Measurements from ENCODE around the gene SNTA1.
A peak's percentile ranks its signal among the peaks of the same experiment; 100 is the strongest.
"Not testable (repeated sequence)": the region's sequence is repeated elsewhere in the genome, so short reads cannot be mapped to it uniquely, and the experiment has no call there.

Gene SNTA1

DNA sequence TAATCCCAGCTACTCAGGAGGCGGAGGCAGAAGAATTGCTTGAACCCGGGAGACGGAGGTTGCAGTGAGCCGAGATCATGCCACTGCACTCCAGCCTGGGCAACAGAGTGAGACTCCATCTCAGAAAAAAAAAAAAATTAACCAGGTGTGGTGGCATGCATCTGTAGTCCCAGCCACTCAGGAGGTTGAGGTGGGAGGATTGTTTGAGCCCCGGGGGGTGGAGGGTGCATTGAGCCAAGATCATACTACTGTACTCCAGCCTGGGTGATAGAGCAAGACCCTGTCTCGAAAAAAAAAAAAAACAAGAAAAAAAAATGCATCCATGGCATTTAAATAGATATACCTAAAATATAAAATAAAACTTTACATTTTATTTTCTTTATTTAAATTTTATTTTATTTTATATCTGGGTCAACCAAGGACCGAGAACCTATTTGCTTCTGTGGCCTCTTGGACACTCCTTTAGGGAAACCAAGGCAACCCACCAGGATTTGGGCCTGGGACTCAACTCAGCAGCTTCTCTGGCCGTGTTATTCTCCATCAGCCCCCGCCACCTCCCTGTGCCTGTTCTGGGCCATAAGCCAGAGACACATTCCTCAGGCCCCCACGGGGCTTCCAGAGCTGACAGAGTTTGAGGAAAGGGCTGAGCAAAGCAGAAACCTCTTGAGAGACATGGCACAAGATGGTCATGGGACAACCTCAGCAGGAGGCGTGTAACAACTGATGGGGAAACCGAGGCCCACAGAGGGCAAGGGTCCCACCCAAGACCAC is 6.2 kb downstream of the SNTA1 start:
- no peaks in the 10 kb centered on the region for H3K36me3 ChIP-seq (ENCODE audit: control insufficient read depth, insufficient read depth, low read length)
- peaks cover 8% of the 10 kb centered on the region for H3K4me1 ChIP-seq (ENCODE audit: control insufficient read depth, insufficient read depth, low read length)
- no peak overlapping the region for H3K9ac ChIP-seq (ENCODE audit: low read length)
- H3K4me3 ChIP-seq (ENCODE audit: low read length), result no peak overlapping the region
- no peaks in the 10 kb centered on the region for H3K9me3 ChIP-seq (ENCODE audit: control insufficient read depth, low read length)
- no peaks in the 10 kb centered on the region for H3K27me3 ChIP-seq (ENCODE audit: control insufficient read depth, insufficient read depth, low read length)

DNA sequence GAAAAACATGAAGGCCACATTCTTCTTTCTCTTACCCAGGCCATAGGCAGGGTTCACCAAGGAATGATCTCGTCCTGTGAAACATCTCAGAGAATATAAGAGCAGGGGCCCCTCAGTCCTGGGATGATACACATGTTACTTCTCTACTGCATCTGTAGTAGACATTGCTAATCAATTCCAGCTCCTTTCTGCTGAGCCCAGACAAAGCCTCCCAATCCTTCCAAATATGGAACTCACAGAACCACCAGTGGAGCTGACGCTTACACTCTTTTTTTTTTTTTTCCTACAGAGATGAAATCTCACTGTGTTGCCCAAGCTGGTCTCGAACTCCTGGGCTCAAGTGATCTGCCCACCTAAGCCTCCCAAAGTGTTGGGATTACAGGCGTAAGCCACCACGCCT is 9.1 kb downstream of the SNTA1 start:
- no peak overlapping the region for H3K4me3 ChIP-seq (ENCODE audit: low read length)
- H3K4me1 ChIP-seq (ENCODE audit: control insufficient read depth, insufficient read depth, low read length), result peaks cover 5% of the 10 kb centered on the region
- H3K36me3 ChIP-seq (ENCODE audit: control insufficient read depth, insufficient read depth, low read length), result no peaks in the 10 kb centered on the region
- H3K9ac ChIP-seq (ENCODE audit: low read length), result no peak overlapping the region
- no peaks in the 10 kb centered on the region for H3K9me3 ChIP-seq (ENCODE audit: control insufficient read depth, low read length)
- H3K27me3 ChIP-seq (ENCODE audit: control insufficient read depth, insufficient read depth, low read length), result no peaks in the 10 kb centered on the region

DNA sequence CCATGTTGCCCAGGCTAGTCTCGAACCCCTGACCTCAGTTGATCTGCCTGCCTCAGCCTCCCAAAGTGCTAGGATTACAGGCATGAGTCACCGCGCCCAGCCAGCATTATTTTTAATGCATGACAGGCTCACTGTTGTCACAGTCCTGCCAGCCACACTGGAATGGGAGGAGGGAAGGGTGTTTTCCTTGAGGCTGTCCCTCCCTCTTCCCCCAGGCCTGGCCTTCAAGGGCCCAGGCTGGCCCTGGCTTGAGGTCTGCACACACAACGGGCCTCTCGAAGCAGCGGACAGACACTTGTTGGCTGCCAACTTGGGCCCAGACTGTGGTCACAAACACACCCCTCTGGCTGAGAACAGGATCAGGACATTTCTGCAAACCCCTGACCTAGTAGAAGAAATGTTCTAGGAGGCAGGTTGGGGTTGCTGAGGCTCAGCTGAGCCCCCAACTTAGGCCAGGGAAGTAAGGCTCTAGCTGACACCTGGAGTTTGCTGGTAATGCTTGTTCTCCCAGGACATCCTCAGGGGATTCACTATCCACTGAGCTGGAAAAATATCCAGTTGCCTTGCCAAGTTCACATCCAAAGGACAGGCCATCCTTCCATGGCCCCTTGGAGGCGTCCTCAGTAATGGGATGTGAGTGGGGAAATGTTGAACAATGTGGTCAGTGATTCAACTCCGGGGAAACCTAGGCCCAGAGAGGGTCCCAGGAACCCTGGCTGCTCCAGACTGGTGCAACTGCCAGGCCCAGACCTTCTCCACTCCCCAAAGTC is 9.9 kb downstream of the SNTA1 start:
- H3K4me1 ChIP-seq (ENCODE audit: control insufficient read depth, insufficient read depth, low read length), result peaks cover 5% of the 10 kb centered on the region
- H3K36me3 ChIP-seq (ENCODE audit: control insufficient read depth, insufficient read depth, low read length), result no peaks in the 10 kb centered on the region
- no peak overlapping the region for H3K4me3 ChIP-seq (ENCODE audit: low read length)
- H3K9ac ChIP-seq (ENCODE audit: low read length), result no peak overlapping the region
- no peaks in the 10 kb centered on the region for H3K9me3 ChIP-seq (ENCODE audit: control insufficient read depth, low read length)
- no peaks in the 10 kb centered on the region for H3K27me3 ChIP-seq (ENCODE audit: control insufficient read depth, insufficient read depth, low read length)

DNA sequence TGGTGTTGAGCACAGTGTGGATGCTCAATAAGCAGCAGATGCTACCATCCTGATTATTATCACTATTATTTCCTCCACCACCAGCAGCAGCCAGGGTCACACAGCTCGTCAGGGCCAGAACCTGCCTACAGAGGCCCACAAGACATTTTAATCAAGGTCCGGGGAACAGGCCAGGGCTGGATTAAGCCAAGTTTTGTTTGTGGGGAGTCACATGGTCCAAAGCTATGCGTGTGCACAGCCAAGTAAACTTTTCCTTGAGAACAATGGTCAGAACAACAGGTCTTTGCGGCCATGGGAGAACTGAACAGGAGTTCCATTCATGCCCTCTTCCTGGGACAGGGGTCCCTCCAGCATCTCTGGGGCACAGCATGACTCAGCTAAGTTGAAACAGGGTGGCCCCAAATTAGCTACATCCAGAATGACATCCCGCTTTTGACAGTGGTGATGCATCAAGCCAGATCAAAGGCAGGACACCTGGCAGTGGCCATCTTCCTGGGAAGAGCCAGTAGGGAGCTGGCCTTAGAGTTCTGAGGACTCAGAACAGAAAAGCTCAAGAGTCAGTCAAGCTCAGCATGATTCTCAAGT is 11.7 kb downstream of the SNTA1 start:
- Histone ChIP-seq H3K27me3 (ENCODE audit: control insufficient read depth, insufficient read depth, low read length) (no peaks in the 10 kb centered on the region), H3K9ac (ENCODE audit: low read length) (no peak overlapping the region), H3K9me3 (ENCODE audit: control insufficient read depth, low read length) (no peaks in the 10 kb centered on the region), H3K4me3 (ENCODE audit: low read length) (no peak overlapping the region), H3K4me1 (ENCODE audit: control insufficient read depth, insufficient read depth, low read length) (peaks cover 5% of the 10 kb centered on the region), H3K36me3 (ENCODE audit: control insufficient read depth, insufficient read depth, low read length) (no peaks in the 10 kb centered on the region)

DNA sequence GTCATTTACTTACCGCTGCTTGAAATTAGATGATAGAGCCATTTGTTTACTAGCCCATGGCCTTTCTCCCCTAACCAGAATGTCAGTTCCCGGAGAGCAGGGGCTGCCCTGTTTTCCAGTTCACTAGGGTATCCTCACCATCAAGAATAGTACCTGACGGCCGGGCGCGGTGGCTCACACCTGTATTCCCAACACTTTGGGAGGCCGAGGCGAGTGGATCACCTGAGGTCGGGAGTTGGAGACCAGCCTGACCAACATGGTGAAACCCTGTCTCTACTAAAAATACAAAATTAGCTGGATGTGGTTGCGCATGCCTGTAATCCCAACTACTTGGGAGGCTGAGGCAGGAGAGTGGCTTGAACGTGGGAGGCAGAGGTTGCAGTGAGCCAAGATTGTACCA is 19.7 kb downstream of the SNTA1 start:
- Histone ChIP-seq H3K9ac (ENCODE audit: low read length) (peak overlapping the region; percentile 47), H3K4me3 (ENCODE audit: low read length) (peak overlapping the region; percentile 26), H3K4me1 (ENCODE audit: control insufficient read depth, insufficient read depth, low read length) (peaks cover 16% of the 10 kb centered on the region)
- not testable (repeated sequence) for H3K9me3 ChIP-seq (ENCODE audit: control insufficient read depth, low read length); H3K27me3 ChIP-seq (ENCODE audit: control insufficient read depth, insufficient read depth, low read length); H3K36me3 ChIP-seq (ENCODE audit: control insufficient read depth, insufficient read depth, low read length)

DNA sequence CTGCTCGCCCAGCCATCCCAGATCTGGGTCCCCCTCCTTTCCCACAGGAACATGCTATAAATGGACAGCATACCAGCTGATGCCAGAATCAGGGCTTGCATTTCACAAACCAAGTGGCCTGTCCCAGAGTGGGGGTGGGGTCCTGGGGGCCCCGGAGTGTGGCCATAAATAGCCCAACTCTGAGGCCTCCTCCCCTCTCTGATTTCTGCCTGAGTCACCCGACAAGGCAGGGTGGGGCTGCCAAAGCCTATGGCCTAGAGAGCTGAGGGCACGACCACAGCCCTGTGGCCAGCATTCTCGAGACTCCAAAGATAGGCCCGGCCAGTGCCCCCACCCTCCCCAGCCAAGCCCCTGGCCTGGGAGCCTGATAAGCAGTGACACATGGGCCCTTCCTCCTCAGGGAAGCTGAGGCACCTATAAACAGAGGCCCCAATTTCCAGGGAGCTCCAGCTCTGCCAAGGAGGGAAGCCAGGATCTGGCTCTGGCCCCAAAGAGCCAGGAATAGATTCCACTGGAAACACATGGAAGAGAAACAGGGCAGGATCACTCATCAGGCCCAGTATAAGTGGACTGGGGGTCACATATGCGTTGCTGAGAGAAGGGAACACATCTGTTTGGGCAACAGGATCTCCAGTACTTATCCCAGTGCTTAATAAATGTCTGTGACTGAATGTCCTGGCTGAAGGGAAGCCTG is 20.3 kb downstream of the SNTA1 start:
- H3K4me3 ChIP-seq (ENCODE audit: low read length), result peak overlapping the region; percentile 26
- H3K4me1 ChIP-seq (ENCODE audit: control insufficient read depth, insufficient read depth, low read length), result peaks cover 16% of the 10 kb centered on the region

DNA sequence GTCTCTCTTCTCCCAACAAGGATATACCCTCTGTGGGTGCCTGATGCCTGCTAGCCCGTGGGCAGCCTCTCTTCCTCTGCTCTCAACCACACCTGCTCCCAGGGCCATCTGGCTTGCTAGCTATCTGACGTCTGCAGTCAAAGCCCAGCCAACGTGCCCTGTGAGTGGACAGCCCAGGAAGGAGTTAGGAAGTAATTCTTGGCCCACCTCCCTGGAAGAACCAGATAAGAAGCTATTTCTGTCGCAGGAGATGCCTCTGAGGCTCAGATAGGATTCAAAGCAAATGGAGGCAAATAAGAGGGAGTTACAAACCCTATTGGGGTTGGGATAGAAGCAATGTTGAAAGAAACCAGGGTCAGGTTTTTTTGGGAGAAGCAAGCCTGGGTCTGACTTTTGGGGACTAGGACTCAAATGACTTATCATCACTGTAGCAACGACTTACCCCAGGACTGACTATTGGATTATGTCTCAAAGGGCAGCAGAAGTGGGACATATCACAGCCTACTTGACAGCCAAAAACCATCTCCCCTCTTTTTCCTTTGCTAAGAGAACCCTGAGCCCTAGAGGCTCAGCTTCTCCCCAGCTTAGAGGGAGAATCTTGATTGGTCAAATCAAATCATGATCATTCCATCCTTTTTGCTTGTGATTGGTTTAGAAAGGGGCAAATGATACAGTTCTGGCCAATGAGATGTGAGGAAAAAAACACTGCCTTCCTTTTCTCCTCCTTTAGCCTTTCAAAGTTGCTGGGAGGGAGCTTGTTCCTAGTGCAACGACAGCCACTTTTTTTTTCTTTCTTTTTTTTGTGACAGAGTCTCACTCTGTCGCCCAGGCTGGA is 24.2 kb downstream of the SNTA1 start:
- H3K4me1 ChIP-seq (ENCODE audit: control insufficient read depth, insufficient read depth, low read length), result peaks cover 16% of the 10 kb centered on the region
- no peaks in the 10 kb centered on the region for H3K9me3 ChIP-seq (ENCODE audit: control insufficient read depth, low read length)
- H3K9ac ChIP-seq (ENCODE audit: low read length), result no peak overlapping the region
- H3K27me3 ChIP-seq (ENCODE audit: control insufficient read depth, insufficient read depth, low read length), result no peaks in the 10 kb centered on the region
- H3K4me3 ChIP-seq (ENCODE audit: low read length), result no peak overlapping the region
- H3K36me3 ChIP-seq (ENCODE audit: control insufficient read depth, insufficient read depth, low read length), result no peaks in the 10 kb centered on the region

More for the DNA sequence above, 20.3 kb downstream of the SNTA1 start:
- no peaks in the 10 kb centered on the region for H3K36me3 ChIP-seq (ENCODE audit: control insufficient read depth, insufficient read depth, low read length)
- no peaks in the 10 kb centered on the region for H3K27me3 ChIP-seq (ENCODE audit: control insufficient read depth, insufficient read depth, low read length)
- H3K9me3 ChIP-seq (ENCODE audit: control insufficient read depth, low read length), result no peaks in the 10 kb centered on the region
- H3K9ac ChIP-seq (ENCODE audit: low read length), result peak overlapping the region; percentile 52

DNA sequence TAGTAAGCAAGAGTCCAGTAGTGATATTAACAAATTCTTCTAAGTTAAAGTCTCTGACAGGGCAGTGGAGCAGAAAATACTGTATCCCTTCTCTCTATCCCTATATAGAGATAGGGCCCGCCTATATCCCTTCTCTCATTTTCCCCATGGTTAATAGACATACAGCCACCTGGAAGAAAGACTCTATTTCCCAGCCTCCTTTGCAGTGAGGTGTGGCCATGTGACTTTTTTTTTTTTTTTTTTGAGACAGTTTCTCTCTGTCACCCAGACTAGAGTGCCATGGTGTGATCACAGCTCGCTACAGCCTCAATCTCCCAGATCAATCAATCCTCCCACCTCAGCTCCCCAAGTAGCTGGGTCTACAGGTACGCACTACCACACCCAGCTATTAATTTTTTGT is 25.5 kb downstream of the SNTA1 start:
- Histone ChIP-seq H3K4me3 (ENCODE audit: low read length) (no peak overlapping the region), H3K9ac (ENCODE audit: low read length) (no peak overlapping the region), H3K9me3 (ENCODE audit: control insufficient read depth, low read length) (no peaks in the 10 kb centered on the region), H3K4me1 (ENCODE audit: control insufficient read depth, insufficient read depth, low read length) (peaks cover 4% of the 10 kb centered on the region), H3K27me3 (ENCODE audit: control insufficient read depth, insufficient read depth, low read length) (no peaks in the 10 kb centered on the region), H3K36me3 (ENCODE audit: control insufficient read depth, insufficient read depth, low read length) (no peaks in the 10 kb centered on the region)

DNA sequence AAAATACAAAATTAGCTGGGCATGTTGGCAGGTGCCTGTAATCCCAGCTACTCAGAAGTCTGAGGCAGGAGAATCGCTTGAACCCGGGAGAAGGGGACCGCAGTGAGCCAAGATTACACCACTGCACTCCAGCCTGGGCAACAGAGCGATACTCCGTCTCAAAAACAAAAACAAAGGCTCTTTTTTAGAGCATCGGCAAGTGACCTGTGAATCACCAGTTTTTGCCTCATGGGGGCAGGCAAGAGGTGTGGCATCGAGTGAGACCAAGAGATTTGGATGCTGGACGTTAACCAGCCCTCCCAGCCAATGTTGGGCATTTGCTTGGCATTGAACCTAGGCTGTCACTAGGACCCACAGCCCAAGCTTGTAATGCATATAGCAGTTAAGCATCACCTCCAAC is 27.6 kb downstream of the SNTA1 start:
- no peak overlapping the region for H3K9ac ChIP-seq (ENCODE audit: low read length)
- H3K27me3 ChIP-seq (ENCODE audit: control insufficient read depth, insufficient read depth, low read length), result no peaks in the 10 kb centered on the region
- peaks cover 4% of the 10 kb centered on the region for H3K36me3 ChIP-seq (ENCODE audit: control insufficient read depth, insufficient read depth, low read length)
- no peak overlapping the region for H3K4me3 ChIP-seq (ENCODE audit: low read length)
- no peaks in the 10 kb centered on the region for H3K9me3 ChIP-seq (ENCODE audit: control insufficient read depth, low read length)
- H3K4me1 ChIP-seq (ENCODE audit: control insufficient read depth, insufficient read depth, low read length), result no peaks in the 10 kb centered on the region

DNA sequence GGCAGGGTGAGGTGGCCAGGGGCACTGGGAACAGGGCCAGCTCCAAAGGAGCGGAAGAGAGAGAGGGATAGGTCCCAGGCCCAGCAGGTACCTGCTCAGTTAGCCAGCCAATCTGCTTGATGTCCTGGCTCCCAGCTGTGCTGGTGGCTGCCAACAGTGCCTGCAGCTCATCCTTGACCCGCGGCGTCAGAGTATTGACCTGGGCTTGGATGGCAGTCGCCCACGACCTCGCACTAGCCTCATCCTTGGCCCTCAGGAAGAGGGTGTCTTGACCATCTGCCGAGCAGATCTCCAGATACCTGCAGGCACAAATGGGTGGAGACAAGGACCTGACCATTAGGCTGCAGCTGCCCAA is 31.1 kb downstream of the SNTA1 start:
- H3K9me3 ChIP-seq (ENCODE audit: control insufficient read depth, low read length), result no peaks in the 10 kb centered on the region
- no peak overlapping the region for H3K9ac ChIP-seq (ENCODE audit: low read length)

DNA sequence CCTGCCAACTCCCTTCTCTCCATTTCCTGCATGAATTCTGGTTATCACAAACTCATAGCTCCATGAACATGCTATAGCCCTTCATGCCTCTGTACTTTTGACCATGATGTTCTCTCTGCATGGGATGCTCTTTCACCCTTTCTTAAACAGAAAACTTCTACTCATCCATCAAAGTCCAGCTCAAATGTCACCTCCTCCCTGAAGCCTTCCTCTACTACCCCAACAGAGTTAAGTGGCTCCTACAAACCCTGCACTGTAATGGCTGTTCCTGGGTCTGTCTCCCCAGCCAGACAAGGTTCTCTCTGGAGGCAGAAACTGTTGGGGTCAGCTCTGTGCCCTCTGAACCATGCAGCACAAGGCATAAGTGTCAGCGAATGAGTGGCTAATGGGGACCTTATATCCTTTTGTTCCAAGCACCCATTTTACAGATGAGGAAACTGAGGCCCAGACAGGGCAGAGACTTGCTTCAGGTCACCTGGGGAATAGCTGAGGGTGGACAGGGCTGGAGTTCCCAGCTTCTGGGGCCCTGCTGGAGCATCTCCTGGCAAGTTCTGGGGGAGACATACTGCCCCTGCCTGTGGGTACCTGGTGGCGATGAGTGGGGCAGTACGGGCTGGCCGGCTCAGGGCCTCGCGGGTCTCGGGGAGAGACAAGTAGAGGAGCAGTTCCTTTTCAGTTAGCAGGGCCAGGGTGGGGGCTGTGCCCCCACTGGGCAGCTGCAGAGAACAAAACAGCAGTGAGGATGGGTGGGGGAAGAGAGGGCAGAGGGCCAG is 31.7 kb downstream of the SNTA1 start:
- H3K4me3 ChIP-seq (ENCODE audit: low read length), result no peak overlapping the region
- H3K27me3 ChIP-seq (ENCODE audit: control insufficient read depth, insufficient read depth, low read length), result no peaks in the 10 kb centered on the region
- H3K9ac ChIP-seq (ENCODE audit: low read length), result no peak overlapping the region
- no peaks in the 10 kb centered on the region for H3K4me1 ChIP-seq (ENCODE audit: control insufficient read depth, insufficient read depth, low read length)
- H3K9me3 ChIP-seq (ENCODE audit: control insufficient read depth, low read length), result no peaks in the 10 kb centered on the region
- peaks cover 4% of the 10 kb centered on the region for H3K36me3 ChIP-seq (ENCODE audit: control insufficient read depth, insufficient read depth, low read length)

More for the DNA sequence above, 31.1 kb downstream of the SNTA1 start:
- Histone ChIP-seq H3K4me1 (ENCODE audit: control insufficient read depth, insufficient read depth, low read length) (no peaks in the 10 kb centered on the region), H3K27me3 (ENCODE audit: control insufficient read depth, insufficient read depth, low read length) (no peaks in the 10 kb centered on the region), H3K4me3 (ENCODE audit: low read length) (no peak overlapping the region), H3K36me3 (ENCODE audit: control insufficient read depth, insufficient read depth, low read length) (peaks cover 4% of the 10 kb centered on the region)
